ENCODE data around the gene NCKAP5.

Gene NCKAP5

DNA sequence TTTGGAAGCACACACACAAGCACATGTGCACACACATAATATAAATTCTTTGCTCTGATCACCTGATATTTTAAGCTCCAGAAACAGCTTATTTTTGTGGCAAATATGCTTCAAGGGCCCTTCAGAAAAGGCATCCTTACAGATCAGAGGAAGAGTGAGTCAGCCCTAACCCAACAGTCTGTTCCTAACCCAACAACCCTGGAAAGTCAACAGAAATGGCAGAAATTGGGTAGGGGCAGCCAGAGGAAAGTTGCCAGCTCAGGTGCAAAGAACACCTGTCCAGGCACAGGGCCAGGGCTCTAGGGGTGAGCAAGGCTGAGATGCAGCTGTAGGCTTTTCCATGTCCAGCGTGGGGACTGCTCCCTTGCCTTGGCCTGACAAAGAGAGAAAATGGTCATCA lies 6.4 kb upstream of the NCKAP5 start:
- TF ChIP-seq, protein P1, sequence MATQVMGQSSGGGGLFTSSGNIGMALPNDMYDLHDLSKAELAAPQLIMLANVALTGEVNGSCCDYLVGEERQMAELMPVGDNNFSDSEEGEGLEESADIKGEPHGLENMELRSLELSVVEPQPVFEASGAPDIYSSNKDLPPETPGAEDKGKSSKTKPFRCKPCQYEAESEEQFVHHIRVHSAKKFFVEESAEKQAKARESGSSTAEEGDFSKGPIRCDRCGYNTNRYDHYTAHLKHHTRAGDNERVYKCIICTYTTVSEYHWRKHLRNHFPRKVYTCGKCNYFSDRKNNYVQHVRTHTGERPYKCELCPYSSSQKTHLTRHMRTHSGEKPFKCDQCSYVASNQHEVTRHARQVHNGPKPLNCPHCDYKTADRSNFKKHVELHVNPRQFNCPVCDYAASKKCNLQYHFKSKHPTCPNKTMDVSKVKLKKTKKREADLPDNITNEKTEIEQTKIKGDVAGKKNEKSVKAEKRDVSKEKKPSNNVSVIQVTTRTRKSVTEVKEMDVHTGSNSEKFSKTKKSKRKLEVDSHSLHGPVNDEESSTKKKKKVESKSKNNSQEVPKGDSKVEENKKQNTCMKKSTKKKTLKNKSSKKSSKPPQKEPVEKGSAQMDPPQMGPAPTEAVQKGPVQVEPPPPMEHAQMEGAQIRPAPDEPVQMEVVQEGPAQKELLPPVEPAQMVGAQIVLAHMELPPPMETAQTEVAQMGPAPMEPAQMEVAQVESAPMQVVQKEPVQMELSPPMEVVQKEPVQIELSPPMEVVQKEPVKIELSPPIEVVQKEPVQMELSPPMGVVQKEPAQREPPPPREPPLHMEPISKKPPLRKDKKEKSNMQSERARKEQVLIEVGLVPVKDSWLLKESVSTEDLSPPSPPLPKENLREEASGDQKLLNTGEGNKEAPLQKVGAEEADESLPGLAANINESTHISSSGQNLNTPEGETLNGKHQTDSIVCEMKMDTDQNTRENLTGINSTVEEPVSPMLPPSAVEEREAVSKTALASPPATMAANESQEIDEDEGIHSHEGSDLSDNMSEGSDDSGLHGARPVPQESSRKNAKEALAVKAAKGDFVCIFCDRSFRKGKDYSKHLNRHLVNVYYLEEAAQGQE (IDR thresholded peaks at IDR 0.05; ENCODE audit: insufficient read depth in 1 of 2, low read depth in 2 of 2, low read length in 2 of 2), result no peak
- TF ChIP-seq POLR2AphosphoS5 (IDR thresholded peaks at IDR 0.05; ENCODE audit: low read depth, low read length), result no peak
- TF ChIP-seq TAF1 (IDR thresholded peaks at IDR 0.05; ENCODE audit: borderline replicate concordance, insufficient read depth, low read length), result no peak
- TF ChIP-seq SIN3A (IDR thresholded peaks at IDR 0.05; ENCODE audit: borderline replicate concordance, insufficient read depth, low read length), result no peak
- TF ChIP-seq FOXP2 (optimal IDR thresholded peaks at IDR 0.05; ENCODE audit: borderline replicate concordance, extremely low read depth, extremely low read length, insufficient read depth), result no peak

DNA sequence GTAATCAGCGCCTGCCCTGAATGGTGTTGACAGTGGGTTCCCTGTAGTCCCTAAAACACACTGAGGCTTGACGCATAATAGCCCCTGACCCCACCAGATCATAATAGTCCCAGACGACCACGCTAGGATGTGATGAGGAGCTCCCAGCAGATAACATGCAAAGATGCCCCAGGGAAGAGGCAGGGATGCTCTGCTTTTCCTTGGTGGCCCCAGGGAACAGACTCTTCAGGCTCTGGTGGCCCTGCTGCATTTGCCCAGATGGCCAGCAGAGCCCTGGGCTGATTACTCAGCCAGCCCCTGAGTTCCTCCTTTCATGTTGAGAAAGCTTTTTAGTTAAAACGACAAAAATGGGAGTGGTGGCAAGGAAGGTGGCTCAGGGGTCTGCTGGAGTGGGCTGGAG lies 5.9 kb upstream of the NCKAP5 start:
- TF ChIP-seq FOXP2 (optimal IDR thresholded peaks at IDR 0.05; ENCODE audit: borderline replicate concordance, extremely low read depth, extremely low read length, insufficient read depth) (no peak), TAF1 (IDR thresholded peaks at IDR 0.05; ENCODE audit: borderline replicate concordance, insufficient read depth, low read length) (no peak), SIN3A (IDR thresholded peaks at IDR 0.05; ENCODE audit: borderline replicate concordance, insufficient read depth, low read length) (no peak), POLR2AphosphoS5 (IDR thresholded peaks at IDR 0.05; ENCODE audit: low read depth, low read length) (no peak)
- TF ChIP-seq, protein P1 (IDR thresholded peaks at IDR 0.05; ENCODE audit: insufficient read depth in 1 of 2, low read depth in 2 of 2, low read length in 2 of 2), result no peak

DNA sequence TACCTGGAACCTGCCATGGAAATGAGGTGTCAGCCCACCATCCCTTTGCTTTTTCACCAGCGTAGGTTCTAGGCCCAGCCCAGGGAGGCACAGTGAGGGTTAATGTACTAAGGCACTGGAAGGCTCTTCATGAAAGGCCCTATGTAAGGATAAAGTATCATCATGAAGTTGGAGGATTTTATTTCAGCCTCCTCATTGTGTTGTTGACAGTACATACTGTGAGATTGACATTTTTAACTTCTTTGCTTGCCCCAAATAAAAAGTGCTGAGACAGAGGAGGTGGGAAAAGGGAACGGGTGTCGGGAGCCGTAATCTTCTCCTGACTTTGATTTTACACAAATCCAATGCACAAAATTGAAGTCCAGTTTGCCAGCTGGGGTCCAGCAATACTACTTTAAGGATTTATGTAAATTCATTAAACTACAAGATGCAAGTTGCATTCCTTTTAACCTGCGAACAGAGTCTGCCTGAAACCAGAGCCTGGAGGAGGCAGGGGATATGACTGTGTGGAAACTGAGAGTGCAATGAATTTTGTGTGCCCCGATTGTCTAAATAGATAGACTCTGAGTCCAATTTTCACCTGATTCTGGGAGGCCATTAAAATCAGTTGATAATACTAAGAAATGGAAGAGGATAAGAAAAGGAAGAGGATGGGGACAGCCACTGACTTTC lies 5.4 kb upstream of the NCKAP5 start:
- TF ChIP-seq TAF1 (IDR thresholded peaks at IDR 0.05; ENCODE audit: borderline replicate concordance, insufficient read depth, low read length) (no peak), POLR2AphosphoS5 (IDR thresholded peaks at IDR 0.05; ENCODE audit: low read depth, low read length) (no peak), FOXP2 (optimal IDR thresholded peaks at IDR 0.05; ENCODE audit: borderline replicate concordance, extremely low read depth, extremely low read length, insufficient read depth) (no peak), SIN3A (IDR thresholded peaks at IDR 0.05; ENCODE audit: borderline replicate concordance, insufficient read depth, low read length) (no peak)
- TF ChIP-seq, protein P1 (IDR thresholded peaks at IDR 0.05; ENCODE audit: insufficient read depth in 1 of 2, low read depth in 2 of 2, low read length in 2 of 2), result no peak

DNA sequence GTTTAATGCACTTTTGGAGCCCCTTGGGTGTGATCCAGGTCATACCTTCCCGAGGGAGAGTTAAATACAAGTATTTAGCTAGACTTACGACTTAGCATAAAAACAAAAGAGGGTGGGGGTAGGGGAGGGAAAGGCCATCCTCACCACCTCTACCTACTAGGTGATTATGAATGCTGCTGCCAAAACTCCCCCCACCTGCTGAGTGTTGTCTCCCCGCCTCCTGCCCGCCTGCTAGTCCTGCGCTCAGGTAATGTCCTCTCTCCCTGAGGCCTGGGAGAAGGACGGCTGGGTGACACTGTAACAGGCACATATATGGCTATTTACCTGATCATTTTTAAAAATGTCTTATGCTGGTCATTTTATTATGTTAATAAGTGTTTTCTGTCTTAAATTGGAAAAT lies 3.0 kb upstream of the NCKAP5 start:
- TF ChIP-seq POLR2AphosphoS5 (IDR thresholded peaks at IDR 0.05; ENCODE audit: low read depth, low read length), result no peak
- no peak for TF ChIP-seq FOXP2 (optimal IDR thresholded peaks at IDR 0.05; ENCODE audit: borderline replicate concordance, extremely low read depth, extremely low read length, insufficient read depth)
- no peak for TF ChIP-seq SIN3A (IDR thresholded peaks at IDR 0.05; ENCODE audit: borderline replicate concordance, insufficient read depth, low read length)
- no peak for TF ChIP-seq TAF1 (IDR thresholded peaks at IDR 0.05; ENCODE audit: borderline replicate concordance, insufficient read depth, low read length)
- TF ChIP-seq, protein P1 (IDR thresholded peaks at IDR 0.05; ENCODE audit: insufficient read depth in 1 of 2, low read depth in 2 of 2, low read length in 2 of 2), result no peak

Data from PFSK-1 (cell line).